Inflammatory macrophage treated with lipopolysaccharide for 4 hours (primary cell): ENCODE data around the gene FKBP10.
A peak's percentile ranks its signal among the peaks of the same experiment; 100 is the strongest.
"Not testable (repeated sequence)": the region's sequence is repeated elsewhere in the genome, so short reads cannot be mapped to it uniquely, and the experiment has no call there.

Source experiments
- DNase-seq: peaks from one replicate; pipeline ENCODE4 v3.0.0-alpha.2; 2020

Gene FKBP10

GRCh38 chr17:41844971-41845370, 32.2 kb downstream of the FKBP10 start:
- no peak for DNase-seq

GRCh38 chr17:41848788-41849187, 36.0 kb downstream of the FKBP10 start:
- DNase-seq, result no peak

GRCh38 chr17:41849251-41849990, 36.6 kb downstream of the FKBP10 start:
- no peak for DNase-seq

GRCh38 chr17:41851382-41851781, 38.6 kb downstream of the FKBP10 start:
- DNase-seq, result not testable (repeated sequence)

- no peak for DNase-seq
These were observed 47.6 kb downstream of the FKBP10 start for GRCh38 chr17:41860254-41860931.

- peak; percentile 2 for DNase-seq
These were observed 50.5 kb downstream of the FKBP10 start for GRCh38 chr17:41863074-41863848.

- DNase-seq, result peak; percentile 6
These were observed 51.7 kb downstream of the FKBP10 start for GRCh38 chr17:41864498-41864835.

- peak; percentile 90 for DNase-seq
These were observed 52.2 kb downstream of the FKBP10 start, which contains the start of gene KLHL11 for GRCh38 chr17:41864836-41865595. KLHL11 (minus strand) TSS chr17:41865423; CDS start chr17:41865370, 53 bp downstream.

- no peak for DNase-seq
These were observed 52.7 kb downstream of the FKBP10 start for GRCh38 chr17:41865596-41865893.

GRCh38 chr17:41868568-41868967, 55.8 kb downstream of the FKBP10 start:
- DNase-seq, result no peak

GRCh38 chr17:41869426-41869825, 56.6 kb downstream of the FKBP10 start:
- no peak for DNase-seq

- no peak for DNase-seq
These were observed 57.3 kb downstream of the FKBP10 start for GRCh38 chr17:41870097-41870496.

- DNase-seq, result no peak
These were observed 57.8 kb downstream of the FKBP10 start for GRCh38 chr17:41870627-41871026.

GRCh38 chr17:41871789-41872188, 59.0 kb downstream of the FKBP10 start:
- no peak for DNase-seq
